ENCODE results near the gene DGKI.

DGKI gene

DNA sequence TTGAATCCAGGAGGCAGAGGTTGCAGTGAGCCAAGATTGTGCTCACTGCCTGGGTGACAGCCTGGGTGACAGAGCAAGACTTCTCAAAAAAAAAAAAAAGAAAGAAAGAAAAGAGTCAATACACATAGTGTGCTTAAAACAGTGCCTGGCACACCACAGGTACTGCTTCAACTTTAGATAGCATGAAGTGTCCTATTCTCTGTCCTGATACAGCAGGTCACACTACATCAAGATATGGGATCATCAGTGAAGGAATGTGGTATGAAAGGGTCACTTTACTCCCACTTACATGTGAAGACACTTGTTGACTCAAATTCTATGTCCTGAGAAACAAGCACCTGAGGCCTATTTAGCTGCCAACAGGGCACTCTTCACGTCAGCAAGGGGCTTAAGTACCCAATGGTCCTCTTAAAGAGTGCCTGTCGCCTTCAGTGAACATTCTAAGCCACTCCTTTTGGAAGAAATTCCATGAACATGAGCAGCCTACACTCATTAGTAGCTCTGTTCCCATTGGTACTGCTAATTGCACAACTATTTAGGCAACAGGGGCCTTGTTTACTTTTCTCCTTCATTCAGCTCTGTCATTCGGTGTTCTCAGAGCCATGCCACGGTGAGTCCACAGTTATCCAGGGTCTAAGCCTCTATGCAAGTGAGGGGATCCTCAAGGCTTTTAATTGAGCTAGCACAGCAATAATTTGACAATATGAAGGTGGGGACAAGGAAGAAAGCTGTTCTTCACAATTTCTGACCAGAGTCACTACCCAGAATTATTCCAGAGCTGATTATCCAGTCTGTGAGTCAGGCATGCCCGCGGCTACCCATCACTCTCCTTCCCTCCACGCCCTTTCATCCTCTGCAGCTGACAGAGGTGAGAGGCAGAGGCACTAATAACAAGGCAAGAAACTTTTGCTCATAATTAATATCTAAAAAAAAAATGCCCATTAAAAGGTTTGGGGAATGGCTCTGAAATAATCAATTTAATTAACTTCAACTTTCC lies 446.6 kb downstream of the DGKI start:
- no peak for FAIRE-seq

DNA sequence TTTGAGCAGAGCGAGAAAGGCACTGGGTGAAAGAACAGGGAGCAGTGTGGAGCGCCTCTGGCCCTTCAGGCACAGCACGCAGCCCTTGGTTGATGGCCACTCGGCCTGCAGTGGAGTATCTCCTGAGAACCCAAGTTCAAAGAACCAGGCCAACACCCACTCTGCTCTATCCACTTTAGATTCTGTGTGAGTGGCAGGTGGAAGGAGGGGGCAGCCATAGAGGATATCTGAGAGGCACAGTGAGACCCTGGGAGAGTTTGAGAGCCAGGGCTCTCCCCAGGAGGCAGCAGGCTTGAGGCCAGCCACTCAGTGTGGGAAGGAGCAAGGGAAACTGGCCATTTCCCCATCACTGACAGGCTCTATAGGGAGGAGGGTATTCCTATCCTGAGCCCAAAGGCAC lies 450.7 kb downstream of the DGKI start:
- no peak for FAIRE-seq

DNA sequence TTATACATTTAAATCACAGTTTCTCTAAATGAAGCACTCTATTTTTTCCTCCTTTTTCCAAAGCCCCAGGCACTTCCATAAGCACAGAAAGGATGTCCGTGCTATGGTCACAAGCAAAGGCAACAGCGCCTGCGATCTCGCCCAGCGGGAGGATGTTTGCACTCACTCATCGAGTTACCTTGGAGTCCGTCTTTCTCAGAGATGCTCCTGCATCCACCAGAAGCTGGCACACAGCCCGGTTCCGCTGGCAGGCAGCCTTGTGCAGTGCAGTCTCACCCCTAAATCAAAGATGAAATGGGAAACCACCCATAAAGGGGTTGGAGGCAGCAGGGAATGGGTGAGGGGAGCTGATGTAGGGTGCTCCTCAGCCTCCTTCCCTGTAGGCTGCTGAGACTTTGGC lies 451.4 kb downstream of the DGKI start:
- no peak for FAIRE-seq

DNA sequence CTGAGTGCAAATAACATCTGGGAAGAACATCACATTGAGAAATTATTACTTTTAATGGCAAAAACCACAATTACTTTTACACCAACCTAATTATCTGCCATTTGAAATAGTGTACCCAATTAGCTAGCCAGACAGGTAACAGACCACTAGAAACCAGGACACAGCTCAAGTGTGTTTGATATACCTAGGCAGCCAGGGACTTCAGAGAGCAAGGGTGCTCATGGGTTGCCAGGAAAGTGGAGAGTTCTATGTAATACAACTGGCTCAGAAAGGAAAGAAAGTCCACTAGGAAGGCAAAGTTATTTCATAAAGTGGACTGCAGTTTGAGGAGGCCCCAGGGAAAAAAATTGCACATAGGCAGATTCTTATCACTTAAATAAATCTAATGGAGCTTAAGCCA lies 453.2 kb downstream of the DGKI start:
- no peak for FAIRE-seq

DNA sequence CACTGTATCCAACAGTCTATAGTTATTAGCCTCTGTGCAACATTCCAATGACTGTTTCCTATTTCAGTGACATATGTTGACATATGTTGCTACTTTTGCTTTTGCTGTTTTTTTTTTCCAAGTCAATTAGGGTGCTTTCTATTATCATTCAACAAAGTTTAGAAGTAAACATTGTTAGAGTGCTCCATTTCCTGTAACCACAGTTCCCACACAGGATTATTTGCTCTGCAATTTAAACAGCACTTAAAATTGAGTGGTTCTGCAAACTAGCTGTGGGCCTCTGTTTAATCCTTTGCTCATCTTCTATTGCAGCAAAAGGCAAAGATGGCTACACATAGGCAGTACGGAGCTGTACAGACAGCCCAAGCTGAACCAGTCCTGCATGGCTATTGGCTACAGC lies 456.7 kb downstream of the DGKI start:
- no peak for FAIRE-seq

DNA sequence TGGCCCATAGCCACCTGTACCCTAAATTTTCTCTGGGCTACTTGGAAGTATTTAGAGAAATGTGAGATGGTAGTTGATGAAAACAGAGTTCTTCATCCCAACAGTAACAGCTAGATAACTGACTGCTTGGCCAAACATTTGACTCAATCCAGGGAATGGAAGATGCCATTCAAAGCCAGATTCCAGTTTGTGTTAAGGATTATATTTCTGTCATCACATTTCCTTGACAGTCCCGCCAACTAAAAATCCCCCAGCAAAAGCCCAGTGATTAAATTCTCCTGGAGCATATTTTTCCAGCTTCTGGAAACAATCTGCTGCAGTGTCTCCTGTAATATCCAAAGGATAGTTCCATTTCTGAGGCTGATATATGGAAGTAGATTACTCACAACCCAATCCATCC lies 457.9 kb downstream of the DGKI start:
- no peak for FAIRE-seq

- no peak for FAIRE-seq
These were observed 459.8 kb downstream of the DGKI start for GRCh38 chr7:137386966-137387365.

DNA sequence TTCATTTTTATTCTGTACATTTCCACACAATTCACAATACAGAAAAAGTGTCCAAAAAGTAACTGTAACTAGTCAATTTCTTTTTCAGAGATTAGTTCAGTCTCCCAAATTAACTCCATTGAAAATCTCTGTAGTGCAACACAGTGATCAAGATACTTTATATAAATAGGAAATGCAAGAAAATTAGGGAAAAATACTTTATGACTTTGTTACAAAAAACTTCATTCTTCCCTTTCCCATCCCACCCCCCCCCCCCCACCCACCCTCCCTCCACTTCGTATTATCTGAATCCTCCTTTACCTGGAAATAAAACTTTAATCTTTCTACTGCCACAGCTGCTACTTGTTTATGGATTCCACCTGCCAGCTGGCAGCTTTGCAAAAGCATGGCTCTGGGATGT lies 465.7 kb downstream of the DGKI start:
- FAIRE-seq: no peak

GRCh38 chr7:137373507-137373906 lies 473.3 kb downstream of the DGKI start:
- FAIRE-seq: no peak

DNA sequence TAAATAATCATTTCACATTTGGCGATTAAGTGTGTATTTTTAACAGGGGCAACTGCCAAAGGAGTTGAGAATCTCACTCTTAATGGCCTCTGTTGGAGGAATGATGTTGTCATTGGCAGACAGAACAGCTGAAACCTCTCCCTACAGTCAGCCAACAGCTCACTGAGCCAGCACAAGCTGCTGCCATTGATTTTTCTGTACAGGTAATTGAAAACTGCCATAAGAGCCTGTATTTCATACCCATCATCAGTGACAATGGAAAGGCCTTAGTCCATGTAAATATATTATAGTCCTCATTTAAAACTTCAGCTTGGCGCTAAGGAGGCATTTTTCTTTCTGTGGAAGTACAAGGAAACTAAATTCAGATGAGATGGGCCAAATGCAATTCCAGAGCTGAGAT lies 475.2 kb downstream of the DGKI start:
- FAIRE-seq: no peak

- FAIRE-seq: no peak
These were observed 479.8 kb downstream of the DGKI start for GRCh38 chr7:137366995-137367394.

DNA sequence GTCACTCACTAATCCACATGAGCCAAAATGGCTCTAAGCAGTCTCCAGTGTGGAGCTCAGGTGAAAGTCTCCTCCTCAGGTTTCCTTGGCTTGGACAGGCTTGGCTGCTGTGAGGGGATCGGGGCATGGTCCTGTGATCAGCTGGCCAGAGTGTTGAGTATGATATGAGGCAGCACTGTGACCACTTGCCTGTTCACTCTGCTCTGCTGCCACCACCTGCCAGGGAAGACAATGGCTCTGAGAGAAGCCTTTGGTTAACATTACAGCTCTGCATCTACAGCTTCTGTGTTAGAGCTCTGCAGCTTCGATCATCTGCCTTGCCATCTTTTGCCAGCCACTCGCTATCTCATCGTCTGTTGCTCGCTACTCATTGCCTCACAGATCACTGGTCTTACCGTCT lies 483.1 kb downstream of the DGKI start:
- FAIRE-seq: no peak

DNA sequence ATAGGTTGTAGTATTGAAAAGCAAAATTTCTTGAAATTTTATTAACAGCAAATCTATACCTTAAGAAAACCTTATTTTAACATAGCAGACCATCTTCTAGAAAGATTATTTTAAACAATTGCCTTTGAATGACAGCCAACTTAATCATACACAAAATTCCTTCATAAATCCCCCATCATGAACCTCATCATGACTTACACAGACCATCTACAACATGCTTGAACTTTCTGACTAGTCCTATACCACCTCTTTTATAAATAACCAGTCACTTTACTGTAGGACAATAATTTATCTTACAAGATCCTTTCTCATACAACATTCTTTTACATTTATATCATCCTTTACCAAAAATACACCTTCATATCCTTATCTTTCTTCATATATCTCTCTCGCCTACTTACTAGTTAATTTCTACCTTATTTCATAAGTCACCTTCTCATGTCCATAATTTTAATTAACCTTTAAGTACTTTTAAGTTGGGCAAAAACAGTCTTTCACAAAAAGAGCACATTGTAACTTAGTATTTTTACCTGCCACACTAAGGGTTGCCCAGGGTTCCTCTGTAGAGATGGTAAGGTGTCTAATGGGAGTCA lies 486.6 kb downstream of the DGKI start:
- no peak for FAIRE-seq

DNA sequence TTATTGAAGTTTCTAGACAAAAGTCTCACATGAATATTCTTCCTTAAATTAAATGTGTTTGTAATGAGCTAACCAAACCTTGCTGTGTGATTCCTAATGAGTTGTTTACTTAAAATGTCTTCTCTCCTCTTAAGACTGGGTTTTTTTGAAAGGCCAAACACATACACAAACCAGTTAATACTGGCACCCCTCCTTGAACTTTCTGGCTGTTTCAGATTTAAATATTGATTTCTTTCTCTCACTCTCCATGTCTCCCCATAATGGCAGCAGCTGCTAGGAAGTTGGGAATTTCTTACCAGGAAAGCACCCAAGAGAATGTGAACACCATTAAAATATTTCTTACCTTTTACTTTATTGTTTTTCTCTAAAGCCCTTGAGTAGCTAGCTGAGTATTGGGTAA lies 491.8 kb downstream of the DGKI start:
- FAIRE-seq: no peak

- no peak for FAIRE-seq
These were observed 492.4 kb downstream of the DGKI start for GRCh38 chr7:137354396-137354795.

GRCh38 chr7:137351941-137352340 lies 494.8 kb downstream of the DGKI start:
- FAIRE-seq: no peak

DNA sequence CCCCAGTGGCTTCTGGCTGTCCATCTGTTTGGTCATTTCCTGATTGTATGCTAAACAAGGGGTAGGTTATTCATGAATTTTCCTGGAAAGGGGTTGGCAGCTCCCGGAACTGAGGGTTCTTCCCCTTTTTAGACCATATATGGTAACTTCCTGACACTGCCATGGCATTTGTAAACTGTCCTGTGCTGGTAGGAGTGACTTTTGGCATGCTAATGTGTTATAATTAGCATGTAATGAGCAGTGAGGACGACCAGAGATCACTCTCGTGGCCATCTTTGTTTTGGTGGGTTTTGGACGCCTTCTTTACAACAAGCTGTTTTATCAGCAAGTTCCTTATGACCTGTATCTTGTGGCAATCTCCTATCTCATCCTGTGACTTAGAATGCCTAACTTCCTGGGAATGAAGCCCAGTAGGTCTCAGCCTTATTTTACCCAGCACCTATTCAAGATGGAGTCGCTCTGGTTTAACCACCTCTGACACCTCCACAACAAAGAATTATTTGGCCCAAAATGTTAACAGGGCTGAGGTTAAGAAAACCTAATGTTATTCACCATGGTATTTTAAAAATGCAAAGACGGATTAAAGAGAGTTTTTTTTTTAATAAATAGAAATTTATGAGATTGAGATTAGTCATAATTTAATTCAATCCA lies 500.9 kb downstream of the DGKI start:
- no peak for FAIRE-seq

DNA sequence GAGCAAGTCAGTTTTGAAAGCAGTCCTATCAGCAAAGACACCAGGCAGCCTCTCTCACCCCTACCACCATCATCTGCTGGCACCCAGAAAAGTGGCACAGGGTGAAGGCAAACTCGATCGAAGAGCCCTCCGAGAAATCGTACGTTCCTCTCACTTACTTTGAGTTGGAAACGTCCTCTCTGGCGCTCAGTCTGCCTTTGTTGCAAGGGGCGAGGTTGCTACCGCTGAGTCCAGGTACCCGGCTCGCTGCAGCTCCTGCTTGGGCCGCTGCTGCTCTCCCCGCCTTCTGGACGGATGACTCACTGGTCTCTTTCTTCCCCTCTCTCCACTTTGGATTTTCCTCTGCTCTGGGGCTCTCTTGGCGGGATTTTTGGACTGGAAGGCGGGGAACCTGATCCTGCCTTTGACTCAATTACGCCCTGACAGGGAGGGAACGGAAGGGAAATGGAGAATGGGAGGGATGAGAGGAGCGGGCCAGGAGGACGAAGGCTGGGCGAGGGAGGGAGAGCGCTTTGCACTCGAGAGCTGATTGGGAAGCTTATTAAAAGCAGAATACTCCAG lies 503.4 kb downstream of the DGKI start, which contains the start of gene PTN:
PTN (minus strand) TSS at position 453 of the 561 bp plus-strand sequence. CDS start 88,760 bp downstream, outside the sequence.
- FAIRE-seq: no peak

DNA sequence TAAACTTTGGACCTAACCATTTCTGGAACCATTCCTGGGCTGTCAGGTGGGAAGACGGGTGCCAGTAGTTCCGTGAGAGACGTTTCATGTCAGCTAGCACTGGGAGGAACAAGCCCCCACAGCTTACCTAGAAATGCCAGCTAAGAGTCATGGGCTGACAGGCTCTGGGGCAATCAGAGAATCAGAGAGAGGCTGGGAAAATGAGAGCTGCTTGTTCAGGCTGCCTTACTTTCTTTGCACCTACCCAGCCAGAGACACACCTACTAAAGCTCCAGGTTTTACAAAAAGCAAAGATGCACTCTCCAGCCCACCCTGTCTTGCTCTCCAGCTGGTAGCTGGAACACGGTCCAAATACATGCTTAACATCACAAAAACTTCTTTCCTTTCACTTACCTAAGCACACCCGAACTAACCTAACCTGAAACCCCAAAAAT lies 503.9 kb downstream of the DGKI start:
- no peak for FAIRE-seq

GRCh38 chr7:137342265-137342664 lies 504.5 kb downstream of the DGKI start:
- no peak for FAIRE-seq

DNA sequence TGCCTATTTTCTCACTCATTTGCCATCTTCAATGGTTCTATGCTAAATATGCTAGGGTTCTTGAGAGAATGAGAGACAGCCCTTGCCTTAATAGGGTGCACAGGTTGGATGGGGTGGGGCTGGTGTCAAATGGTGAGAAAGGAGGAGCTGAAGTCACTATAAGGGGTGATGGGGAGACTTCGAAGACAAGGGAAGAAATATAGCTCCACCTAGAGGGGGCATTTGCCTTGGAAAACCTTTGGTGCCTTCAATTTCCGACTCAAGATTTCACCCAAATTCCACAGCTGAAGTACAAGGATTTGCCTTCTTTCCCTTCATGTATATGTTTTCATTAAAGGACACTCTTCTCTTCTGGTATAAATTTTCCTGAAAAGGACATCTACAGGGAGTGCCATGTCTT lies 508.9 kb downstream of the DGKI start:
- FAIRE-seq: no peak

GRCh38 chr7:137335814-137336213 lies 511.0 kb downstream of the DGKI start:
- FAIRE-seq: no peak

DNA sequence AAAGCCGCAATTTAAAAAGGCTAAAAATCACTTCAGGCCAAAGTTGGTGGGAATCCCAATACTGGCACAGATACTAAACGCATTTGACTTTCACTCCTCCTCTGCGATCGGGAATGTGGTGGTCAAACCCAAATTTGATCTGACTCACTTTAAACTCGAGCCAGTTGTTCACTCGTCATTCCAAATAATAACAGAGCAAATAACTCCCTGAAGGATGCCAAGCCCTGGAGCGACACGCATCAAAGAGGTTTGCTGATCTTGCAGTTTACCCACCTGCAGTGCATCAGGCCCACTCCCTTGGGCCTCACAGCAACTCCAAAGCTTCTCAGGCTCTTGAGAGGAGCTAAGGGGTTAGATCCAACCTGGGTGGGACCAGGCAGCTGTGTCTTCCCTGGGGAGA lies 515.4 kb downstream of the DGKI start:
- no peak for FAIRE-seq

All from colon (tissue), 2 donors.